Keratinocyte (primary cell): ENCODE data around the gene NAA15. TPM values are rescaled to one million over a fixed set of nuclear protein-coding genes. Genes with fewer than 3 reads are reported as not detected.

Experiments
- DNase-seq: peaks from one replicate; pipeline ENCODE4 v3.0.0-alpha.2; 2011; ENCODE audit warnings: low read depth, missing footprints, low spot score
- FAIRE-seq: peaks from 2 replicates; lab custom pipeline; 2011; peaks lifted over from hg19 to GRCh38; lab: Jason Lieb, UNC
- H2AFZ ChIP-seq: 2 replicates; pipeline ENCODE4 v1.6.0; 2012; ENCODE audit warnings: low read length, control low read depth, inconsistent platforms; ENCODE audit not compliant: control insufficient read depth
- H3K27ac ChIP-seq: 2 replicates; pipeline ENCODE4 v1.5.1; 2011; ENCODE audit warnings: low read length; ENCODE audit not compliant: control insufficient read depth, insufficient read depth
- H3K27me3 ChIP-seq: 3 replicates; pipeline ENCODE4 v1.6.0; 2011; ENCODE audit warnings: low read length; ENCODE audit not compliant: control insufficient read depth, insufficient read depth; ENCODE audit errors: extremely low read depth
- H3K36me3 ChIP-seq, 2 experiments: 2 replicates in 1 of 2; 3 replicates in 1 of 2; pipeline ENCODE4 v1.5.1; 2011; ENCODE audit warnings: low read length in 2 of 2, mild to moderate bottlenecking in 1 of 2; ENCODE audit not compliant: control insufficient read depth in 2 of 2, insufficient read depth in 2 of 2; ENCODE audit errors: extremely low read depth in 1 of 2
- H3K4me1 ChIP-seq: 3 replicates; pipeline ENCODE4 v1.5.1; 2011; ENCODE audit warnings: low read length; ENCODE audit not compliant: control insufficient read depth, insufficient read depth; ENCODE audit errors: extremely low read depth
- H3K4me2 ChIP-seq: 3 replicates; pipeline ENCODE4 v1.6.0; 2011; ENCODE audit warnings: low read depth, low read length; ENCODE audit not compliant: control insufficient read depth, insufficient read depth; ENCODE audit errors: extremely low read depth
- H3K4me3 ChIP-seq, 3 experiments: fragments of 200-600 bp in 1 of 3; sonication (generic) in 1 of 3; 2 replicates in 2 of 3; 3 replicates in 1 of 3; pipeline ENCODE4 v1.5.1; 2011 to 2016; ENCODE audit warnings: low read length in 3 of 3, mild to moderate bottlenecking in 3 of 3, control low read depth in 2 of 3, inconsistent platforms in 1 of 3, low read depth in 1 of 3, mixed read lengths in 1 of 3, mixed run types in 1 of 3, moderate library complexity in 1 of 3; ENCODE audit not compliant: control insufficient read depth in 2 of 3, insufficient read depth in 2 of 3; ENCODE audit errors: extremely low read depth in 1 of 3
- H3K79me2 ChIP-seq: 2 replicates; pipeline ENCODE4 v1.6.0; 2012; ENCODE audit warnings: low read length; ENCODE audit not compliant: control insufficient read depth, insufficient read depth
- H3K9ac ChIP-seq: 3 replicates; pipeline ENCODE4 v1.6.0; 2011; ENCODE audit warnings: low read length; ENCODE audit not compliant: control insufficient read depth, insufficient read depth; ENCODE audit errors: extremely low read depth
- H3K9me1 ChIP-seq: 3 replicates; pipeline ENCODE4 v1.6.0; 2011; ENCODE audit warnings: low read length; ENCODE audit not compliant: control insufficient read depth, insufficient read depth; ENCODE audit errors: extremely low read depth
- H3K9me3 ChIP-seq: 2 replicates; pipeline ENCODE4 v1.5.1; 2012; ENCODE audit warnings: low read depth, low read length; ENCODE audit not compliant: control insufficient read depth
- H4K20me1 ChIP-seq: 3 replicates; pipeline ENCODE4 v1.6.0; 2011; ENCODE audit warnings: low read length; ENCODE audit not compliant: control insufficient read depth, insufficient read depth; ENCODE audit errors: extremely low read depth
- CTCF ChIP-seq, 3 experiments: IDR thresholded peaks in 1 of 3; conservative IDR thresholded peaks in 1 of 3; optimal IDR thresholded peaks in 1 of 3; 2 replicates in 2 of 3; 3 replicates in 1 of 3; pipeline versions ENCODE3 to v1.5.1; 2011; ENCODE audit warnings: low read length in 3 of 3, mild to moderate bottlenecking in 3 of 3, moderate library complexity in 2 of 3, control low read depth in 1 of 3, inconsistent platforms in 1 of 3; ENCODE audit not compliant: insufficient read depth in 2 of 3; ENCODE audit errors: extremely low read depth in 1 of 3
- EZH2 ChIP-seq: IDR thresholded peaks from one replicate; pipeline ENCODE4 v1.6.1; 2012; ENCODE audit warnings: inconsistent platforms, mild to moderate bottlenecking, low read length, moderate library complexity
- dilution Hi-C: fragments of 300-500 bp; cut with MboI; formaldehyde crosslinking; loops from one replicate; pipeline ENCODE4 v1.7.0; 2020; ENCODE audit warnings: low sequenced_read_pairs; ENCODE audit not compliant: extremely low pct_ligation_motif_present
- polyA plus RNA-seq, 5 experiments: library from polyadenylated mRNA; depleted of rRNA in 3 of 5; stranded (reverse) in 3 of 5; stranded (forward) in 1 of 5; unstranded in 1 of 5; fragments of >200 nt; gene quantifications; 1 replicate in 1 of 5; 2 replicates in 3 of 5; 3 replicates in 1 of 5; pipeline versions ENCODE4 v1.2.1 to v1.2.3, GENCODE V29; 2011 to 2012; ENCODE audit warnings: missing spikeins in 2 of 5, low read depth in 1 of 5, low replicate concordance in 1 of 5

The NAA15 gene
- polyA plus RNA-seq, 1 donor (not counting 4 experiments of a cell fraction or from before 2014, with no cell fraction given) = 37.2 TPM

GRCh38 chr4:139402436-139402835, 101.1 kb downstream of the NAA15 start:
- Histone ChIP-seq H3K9ac (no peak overlapping the region), H4K20me1 (no peaks in the 10 kb centered on the region), H3K4me3 (no peak overlapping the region), H3K4me2 (no peak overlapping the region), H3K36me3 (peaks cover 4 to 7% of the 10 kb centered on the region in 2 experiments), H2AFZ (no peak overlapping the region), H3K9me3 (no peaks in the 10 kb centered on the region), H3K4me1 (no peaks in the 10 kb centered on the region), H3K27ac (no peak overlapping the region), H3K27me3 (no peaks in the 10 kb centered on the region), H3K79me2 (no peaks in the 10 kb centered on the region), H3K9me1 (peaks cover 2% of the 10 kb centered on the region)
- dilution Hi-C loops = no loop called here
- FAIRE-seq = no peak
- no peak for DNase-seq
- TF ChIP-seq EZH2 (no peak), CTCF (optimal IDR thresholded peaks at IDR 0.05 in 1 of 3, IDR thresholded peaks at IDR 0.05 in 1 of 3, conservative IDR thresholded peaks at IDR 0.05 in 1 of 3; ENCODE audit: extremely low read depth in 1 of 3, insufficient read depth in 2 of 3, low read length in 3 of 3) (no peak)

- dilution Hi-C loops = no loop called here
- no peak for DNase-seq
- no peak for FAIRE-seq
- TF ChIP-seq CTCF (optimal IDR thresholded peaks at IDR 0.05 in 1 of 3, IDR thresholded peaks at IDR 0.05 in 1 of 3, conservative IDR thresholded peaks at IDR 0.05 in 1 of 3; ENCODE audit: extremely low read depth in 1 of 3, insufficient read depth in 2 of 3, low read length in 3 of 3) = no peak
- Histone ChIP-seq H3K79me2 (no peaks in the 10 kb centered on the region), H3K4me2 (no peak overlapping the region), H4K20me1 (no peaks in the 10 kb centered on the region), H3K9ac (no peak overlapping the region), H3K27me3 (no peaks in the 10 kb centered on the region), H3K36me3 (peaks cover 4 to 7% of the 10 kb centered on the region in 2 experiments), H3K27ac (no peak overlapping the region), H3K4me3 (no peak overlapping the region), H3K9me3 (no peaks in the 10 kb centered on the region), H3K4me1 (no peaks in the 10 kb centered on the region), H2AFZ (no peak overlapping the region), H3K9me1 (no peaks in the 10 kb centered on the region)
Measured at GRCh38 chr4:139403462-139403861, 102.2 kb downstream of the NAA15 start.
